ENCODE measurements around the gene WWOX.

- TF ChIP-seq RAD21 (IDR thresholded peaks at IDR 0.05 in 1 of 2, conservative IDR thresholded peaks at IDR 0.05 in 1 of 2; ENCODE audit: low read depth in 2 of 2, low read length in 2 of 2) (no peak), CTCF (IDR thresholded peaks at IDR 0.05; ENCODE audit: control extremely low read depth in 1 of 3, insufficient read depth in 1 of 3, low read depth in 1 of 3, low read length in 3 of 3) (no peak), SIN3A (conservative IDR thresholded peaks at IDR 0.05 in 1 of 2, IDR thresholded peaks at IDR 0.05 in 1 of 2; ENCODE audit: low read depth in 1 of 2, low read length in 2 of 2) (no peak), CEBPB (IDR thresholded peaks at IDR 0.05; ENCODE audit: low read depth, low read length) (no peak), KDM1A (IDR thresholded peaks at IDR 0.05; ENCODE audit: borderline replicate concordance, low read length) (no peak), JUND (IDR thresholded peaks at IDR 0.05; ENCODE audit: low read length) (no peak), POLR2A (IDR thresholded peaks at IDR 0.05; ENCODE audit: control extremely low read depth in 1 of 2, low read depth in 2 of 2, low read length in 2 of 2) (no peak), CREB1 (IDR thresholded peaks at IDR 0.05) (no peak), SP1 (IDR thresholded peaks at IDR 0.05; ENCODE audit: low read depth, low read length) (no peak), EZH2 (IDR thresholded peaks at IDR 0.05; ENCODE audit: low read depth, low read length, severe bottlenecking) (no peak), GABPA (IDR thresholded peaks at IDR 0.05; ENCODE audit: borderline replicate concordance, insufficient read depth, low read length) (no peak), TCF12 (IDR thresholded peaks at IDR 0.05; ENCODE audit: low read depth, low read length) (no peak)
These were observed 4.5 kb upstream of the WWOX start for GRCh38 chr16:78094998-78095397.

Measured in H1 (cell line).